Aorta (tissue), 5 donors: Measurements from ENCODE around the gene LRIG1. TPM values are rescaled to one million over a fixed set of nuclear protein-coding genes. Genes with fewer than 3 reads are reported as not detected.
A peak's percentile ranks its signal among the peaks of the same experiment; 100 is the strongest.

Source experiments
- ATAC-seq: fragments of 200-7000 bp; cut with Tn5 transposase; one replicate; pipeline ENCODE4 v1.9.1; 2022; ENCODE audit warnings: moderate library complexity; ENCODE audit not compliant: low FRiP score
- DNase-seq, 2 donors: peaks; one replicate each; pipeline ENCODE4 v3.0.0-alpha.2; 2020
- H3K27ac ChIP-seq, 2 donors: one replicate each; pipeline ENCODE4 v1.5.1; 2013; ENCODE audit warnings: low read length in 2 of 2, mild to moderate bottlenecking in 2 of 2, moderate library complexity in 2 of 2, control low read depth in 1 of 2, inconsistent platforms in 1 of 2, low read depth in 1 of 2
- H3K27me3 ChIP-seq, 2 donors: one replicate each; pipeline ENCODE4 v1.6.1; 2013; ENCODE audit warnings: control low read depth in 1 of 2, low read length in 1 of 2, mild to moderate bottlenecking in 1 of 2, moderate library complexity in 1 of 2; ENCODE audit not compliant: insufficient read depth in 2 of 2, control insufficient read depth in 1 of 2
- H3K36me3 ChIP-seq, 2 donors: one replicate each; pipeline ENCODE4 v1.6.1; 2013; ENCODE audit warnings: control low read depth in 1 of 2, low read length in 1 of 2, mild to moderate bottlenecking in 1 of 2; ENCODE audit not compliant: insufficient read depth in 2 of 2, control insufficient read depth in 1 of 2
- H3K4me1 ChIP-seq, 2 donors: one replicate each; pipeline ENCODE4 v1.6.1; 2013; ENCODE audit warnings: low read length in 2 of 2, control low read depth in 1 of 2, mild to moderate bottlenecking in 1 of 2, moderate library complexity in 1 of 2; ENCODE audit not compliant: insufficient read depth in 2 of 2, control insufficient read depth in 1 of 2
- H3K4me3 ChIP-seq, 2 donors: one replicate each; pipeline ENCODE4 v1.5.1; 2013; ENCODE audit warnings: low read length in 2 of 2, control low read depth in 1 of 2, mild to moderate bottlenecking in 1 of 2
- H3K9me3 ChIP-seq: one replicate; pipeline ENCODE4 v1.6.1; 2013; ENCODE audit warnings: mild to moderate bottlenecking, low read length; ENCODE audit not compliant: control insufficient read depth
- WGBS, 2 donors: extraction: QIAGEN DNeasy Blood & Tissue Kit; methylation state at CpG; one replicate each; pipeline ENCODE4 v1.1.7; 2013; 5-methylcytosine and 5-hydroxymethylcytosine counted together
- intact Hi-C, 2 donors: fragments of 100-400 bp; cut with DNase I; formaldehyde crosslinking; loops; one replicate each; pipeline versions ENCODE4 v1.14.2 to v1.15.0; 2022
- polyA plus RNA-seq, 2 donors: library from polyadenylated mRNA; stranded (reverse); fragments of 200-250 nt; gene quantifications; one replicate each; pipeline ENCODE4 v1.2.3, GENCODE V29; 2013
- total RNA-seq, 2 donors: library from RNA; stranded (reverse); fragmentation: NEBNext Ultra II Directional; extraction: Animal tissue kit (Norgen Biotek cat#: 25700); gene quantifications; one replicate each; pipeline ENCODE4 v1.2.1, GENCODE V29; 2021
- donor health status: healthy with polysubstance abuse.
- donor health status: Bipolar disorder and iron deficiency.
- donor health status: DM: no; HTN: no; CAD: no.
- donor health status: DM: no; HTN: no; CAD: no.
- donor health status: DM: yes; HTN: yes; CAD: no.

Gene LRIG1
- total and polyA plus RNA-seq, 4 donors, result 15.0 to 115 (median 68.9) TPM

GRCh38 chr3:66402596-66403290, 98.1 kb downstream of the LRIG1 start:
- WGBS, 2 donors, result 39 to 44% methylated on average over 13 of the region's 13 CpGs
- intact Hi-C loops, result loop anchor here (10.0 kb wide), 4 partner anchors 128 to 222 kb away; no protein-coding TSS in a partner anchor
- peak overlapping the region in 1 of 2 donors; percentile 53 for H3K27ac ChIP-seq
- DNase-seq, result no peak
- peaks cover 0 to 4% of the 10 kb centered on the region in 2 donors for H3K4me1 ChIP-seq
- H3K36me3 ChIP-seq, result no peaks in the 10 kb centered on the region
- H3K4me3 ChIP-seq, result no peak overlapping the region
- H3K27me3 ChIP-seq, result no peaks in the 10 kb centered on the region
- ATAC-seq, result peak; percentile 36
- H3K9me3 ChIP-seq, result no peaks in the 10 kb centered on the region

GRCh38 chr3:66401675-66402491, 98.9 kb downstream of the LRIG1 start:
- DNase-seq, result no peak
- Histone ChIP-seq H3K4me3 (no peak overlapping the region), H3K9me3 (no peaks in the 10 kb centered on the region), H3K27me3 (no peaks in the 10 kb centered on the region), H3K4me1 (peaks cover 0 to 4% of the 10 kb centered on the region in 2 donors), H3K36me3 (no peaks in the 10 kb centered on the region), H3K27ac (peak overlapping the region in 1 of 2 donors; percentile 29)
- intact Hi-C loops, result loop anchor here (10.0 kb wide), 4 partner anchors 127 to 223 kb away; no protein-coding TSS in a partner anchor
- 34 to 41% methylated on average over 20 of the region's 20 CpGs for WGBS, 2 donors
- no peak for ATAC-seq

- Histone ChIP-seq H3K4me3 (no peak overlapping the region), H3K4me1 (peaks cover 0 to 4% of the 10 kb centered on the region in 2 donors), H3K27me3 (no peaks in the 10 kb centered on the region), H3K36me3 (no peaks in the 10 kb centered on the region), H3K27ac (peak overlapping the region in 1 of 2 donors; percentile 29), H3K9me3 (no peaks in the 10 kb centered on the region)
- intact Hi-C loops, result loop anchor here (10.0 kb wide), 4 partner anchors 126 to 224 kb away; no protein-coding TSS in a partner anchor
- DNase-seq (no peak), ATAC-seq (no peak)
- 18% methylated on average over 10 of the region's 10 CpGs for WGBS, 2 donors
These were observed 99.7 kb downstream of the LRIG1 start for GRCh38 chr3:66401157-66401550.

- Histone ChIP-seq H3K36me3 (no peaks in the 10 kb centered on the region), H3K9me3 (no peaks in the 10 kb centered on the region), H3K4me3 (no peak overlapping the region), H3K27me3 (no peaks in the 10 kb centered on the region), H3K27ac (peak overlapping the region in 1 of 2 donors; percentile 29), H3K4me1 (peaks cover 0 to 4% of the 10 kb centered on the region in 2 donors)
- WGBS, 2 donors, result 36 to 43% methylated on average over 15 of the region's 15 CpGs
- ATAC-seq (no peak), DNase-seq (no peak)
- intact Hi-C loops, result loop anchor here (10.0 kb wide), 4 partner anchors 126 to 224 kb away; no protein-coding TSS in a partner anchor
These were observed 100.2 kb downstream of the LRIG1 start for GRCh38 chr3:66400411-66401156.

- no peak for ATAC-seq
- H3K9me3 ChIP-seq, result no peaks in the 10 kb centered on the region
- H3K4me3 ChIP-seq, result no peak overlapping the region
- no peak overlapping the region for H3K27ac ChIP-seq
- H3K27me3 ChIP-seq, result no peaks in the 10 kb centered on the region
- no peak for DNase-seq
- WGBS, 2 donors, result 73 to 74% methylated on average over 10 of the region's 10 CpGs
- H3K4me1 ChIP-seq, result peaks cover 0 to 7% of the 10 kb centered on the region in 2 donors
- intact Hi-C loops, result loop anchor here (10.0 kb wide), 4 partner anchors 125 to 225 kb away; no protein-coding TSS in a partner anchor
- H3K36me3 ChIP-seq, result no peaks in the 10 kb centered on the region
These were observed 101.1 kb downstream of the LRIG1 start for GRCh38 chr3:66399529-66400232.

GRCh38 chr3:66398228-66399025, 102.4 kb downstream of the LRIG1 start:
- intact Hi-C loops, result no loop called here
- 90 to 91% methylated on average over 9 of the region's 9 CpGs for WGBS, 2 donors
- H3K27me3 ChIP-seq, result no peaks in the 10 kb centered on the region
- H3K9me3 ChIP-seq, result no peaks in the 10 kb centered on the region
- no peaks in the 10 kb centered on the region for H3K36me3 ChIP-seq
- no peak for ATAC-seq
- no peak overlapping the region for H3K4me3 ChIP-seq
- H3K4me1 ChIP-seq, result peaks cover 0 to 9% of the 10 kb centered on the region in 2 donors
- H3K27ac ChIP-seq, result peak overlapping the region in 1 of 2 donors; percentile 23
- no peak for DNase-seq

GRCh38 chr3:66397745-66398144, 103.1 kb downstream of the LRIG1 start:
- Histone ChIP-seq H3K27me3 (no peaks in the 10 kb centered on the region), H3K27ac (no peak overlapping the region), H3K4me1 (peaks cover 4 to 13% of the 10 kb centered on the region in 2 donors), H3K4me3 (no peak overlapping the region), H3K36me3 (no peaks in the 10 kb centered on the region), H3K9me3 (no peaks in the 10 kb centered on the region)
- 37 to 38% methylated on average over 2 of the region's 2 CpGs for WGBS, 2 donors
- DNase-seq (no peak), ATAC-seq (no peak)
- intact Hi-C loops, result no loop called here
